ENCODE measurements around the gene CCDC142.
A peak's percentile ranks its signal among the peaks of the same experiment; 100 is the strongest.

CCDC142 gene

DNA sequence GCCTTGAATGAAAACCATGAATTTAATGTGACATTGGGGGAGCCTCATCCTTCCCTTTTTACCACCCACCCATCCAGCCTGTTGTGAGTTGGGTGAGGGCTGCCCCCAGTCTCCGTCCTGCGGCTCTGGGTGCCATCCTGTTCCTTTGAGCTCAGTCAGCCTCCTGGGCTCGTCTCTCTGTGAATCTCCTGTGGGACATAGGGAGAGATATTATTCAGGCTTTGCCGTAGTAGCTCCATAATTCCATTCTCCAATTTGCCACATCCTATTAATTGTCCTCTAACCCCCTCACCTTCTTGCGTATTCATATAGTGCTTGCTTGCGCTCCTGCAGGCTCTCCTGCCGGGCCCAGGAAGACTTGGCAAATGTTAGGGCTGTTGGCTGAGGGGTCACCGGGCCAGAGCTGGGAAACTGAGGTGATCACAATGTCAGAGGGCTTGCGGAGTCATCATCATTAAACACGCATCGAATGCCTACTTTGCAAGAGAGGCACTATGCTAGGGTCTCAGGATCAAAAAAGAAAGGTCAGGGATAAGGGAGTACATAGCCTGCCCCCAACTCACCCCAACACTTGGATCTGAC lies 43.9 kb upstream of the CCDC142 start:
- Histone ChIP-seq H3K4me3 (ENCODE audit: insufficient read depth, low read depth, low read length) (no peak overlapping the region), H3K9me3 (ENCODE audit: control insufficient read depth, low read length) (no peaks in the 10 kb centered on the region), H3K27ac (ENCODE audit: insufficient read depth, low read depth, low read length, poor library complexity, severe bottlenecking) (no peak overlapping the region), H3K4me1 (ENCODE audit: control insufficient read depth, insufficient read depth, low read length) (peaks cover 8% of the 10 kb centered on the region), H3K36me3 (ENCODE audit: control insufficient read depth, insufficient read depth, low read length) (peaks cover 18% of the 10 kb centered on the region), H3K27me3 (ENCODE audit: control insufficient read depth, insufficient read depth, low read length, poor library complexity, severe bottlenecking) (peaks cover 4% of the 10 kb centered on the region)
- 97% methylated on average over 11 of the region's 11 CpGs for WGBS, 2 experiments

DNA sequence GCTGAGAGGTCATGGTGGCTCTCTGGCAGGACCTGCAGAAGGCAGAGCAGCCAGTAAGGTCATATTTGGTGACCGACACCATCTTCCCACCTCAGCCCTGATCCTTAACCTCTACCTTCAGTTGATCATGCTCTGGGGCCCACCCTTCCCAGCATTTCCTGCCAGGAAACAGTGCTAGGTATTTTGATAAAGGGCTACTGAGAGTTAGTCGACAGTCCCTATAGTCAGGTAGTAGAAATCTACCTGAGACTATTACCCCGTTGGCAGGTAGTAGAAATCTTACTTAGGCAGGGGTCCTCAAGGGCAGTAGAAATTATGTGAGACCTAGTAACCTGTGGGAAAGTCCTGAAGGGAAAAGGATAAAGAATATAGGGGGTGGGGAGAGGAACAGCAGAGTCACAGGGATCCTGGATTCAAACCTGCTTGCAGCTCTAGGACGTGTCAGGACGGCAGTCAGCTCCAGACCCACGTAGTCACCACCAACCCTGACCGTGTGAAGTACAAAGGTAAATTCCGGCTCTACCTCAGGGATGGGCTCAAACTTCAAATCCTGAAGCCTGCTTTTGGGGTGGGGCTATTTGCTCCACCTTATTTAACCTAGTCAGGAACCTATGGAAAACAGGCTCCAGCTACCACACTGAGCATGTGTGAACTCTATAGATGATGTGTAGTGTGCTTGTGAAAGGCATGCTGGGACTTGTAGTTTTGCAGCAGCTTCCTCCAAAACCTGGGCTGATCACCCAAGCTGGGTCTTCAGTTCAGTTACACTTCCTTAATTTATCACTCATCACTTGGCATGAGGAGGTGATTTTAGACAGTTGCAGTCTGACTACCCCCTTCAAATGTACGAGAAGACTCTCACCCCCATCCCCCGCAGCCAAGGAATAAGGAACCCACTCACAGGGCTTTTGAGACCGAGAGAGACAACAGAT lies 43.2 kb upstream of the CCDC142 start, which contains the start of gene DQX1:
Gene DQX1, minus strand, starts transcription at position 515 of the 932 bp plus-strand sequence. Its CDS starts 502 bp downstream, at position 13.
- Histone ChIP-seq H3K27me3 (ENCODE audit: control insufficient read depth, insufficient read depth, low read length, poor library complexity, severe bottlenecking) (peaks cover 11% of the 10 kb centered on the region), H3K4me3 (ENCODE audit: insufficient read depth, low read depth, low read length) (no peak within 1 kb of the TSS), H3K9me3 (ENCODE audit: control insufficient read depth, low read length) (no peaks in the 10 kb centered on the region), H3K27ac (ENCODE audit: insufficient read depth, low read depth, low read length, poor library complexity, severe bottlenecking) (no peak within 1 kb of the TSS), H3K36me3 (ENCODE audit: control insufficient read depth, insufficient read depth, low read length) (peaks cover 18% of the 10 kb centered on the region), H3K4me1 (ENCODE audit: control insufficient read depth, insufficient read depth, low read length) (peaks cover 8% of the 10 kb centered on the region)
- WGBS, 2 experiments: 93 to 94% methylated on average over 10 to 11 of the region's 11 CpGs

DNA sequence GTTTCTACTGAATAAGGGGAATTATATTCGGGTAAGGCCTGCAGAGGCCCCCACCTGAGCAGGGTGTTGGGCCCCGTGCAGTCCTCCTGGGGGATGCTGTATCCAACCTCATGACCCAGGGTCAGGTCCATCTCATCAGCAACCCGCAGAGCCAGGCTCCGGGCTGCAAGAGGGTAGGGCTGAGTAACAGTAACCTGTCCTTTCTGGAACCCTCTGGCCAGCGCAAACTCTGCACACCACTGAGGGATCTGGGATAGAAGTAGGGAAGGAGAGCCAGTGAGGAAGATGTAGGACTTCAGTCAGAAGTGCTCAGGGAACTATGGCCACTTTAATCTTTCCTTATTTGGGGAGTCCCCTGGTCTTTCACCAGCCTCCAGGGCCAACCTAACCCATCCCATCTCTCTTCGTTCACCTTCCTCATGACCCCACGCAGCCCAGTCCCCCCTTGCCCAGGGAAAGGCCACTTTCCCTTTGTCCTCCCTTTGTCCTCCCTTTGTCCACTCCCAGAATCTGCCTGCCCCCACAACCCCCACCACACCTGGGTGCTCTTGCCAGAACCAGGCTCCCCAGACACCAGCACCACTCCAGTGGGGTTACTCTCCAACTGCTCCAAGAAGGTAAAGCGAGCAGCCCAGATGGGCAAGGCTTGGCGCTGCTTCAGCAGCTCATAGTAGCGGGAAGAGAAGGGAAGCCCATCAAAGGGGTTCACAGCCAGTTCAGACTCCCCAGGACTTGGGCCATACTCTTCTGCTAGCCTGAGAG lies 42.3 kb upstream of the CCDC142 start:
- Histone ChIP-seq H3K36me3 (ENCODE audit: control insufficient read depth, insufficient read depth, low read length) (peaks cover 18% of the 10 kb centered on the region), H3K27me3 (ENCODE audit: control insufficient read depth, insufficient read depth, low read length, poor library complexity, severe bottlenecking) (peaks cover 18% of the 10 kb centered on the region), H3K27ac (ENCODE audit: insufficient read depth, low read depth, low read length, poor library complexity, severe bottlenecking) (no peak overlapping the region), H3K4me3 (ENCODE audit: insufficient read depth, low read depth, low read length) (no peak overlapping the region), H3K9me3 (ENCODE audit: control insufficient read depth, low read length) (no peaks in the 10 kb centered on the region), H3K4me1 (ENCODE audit: control insufficient read depth, insufficient read depth, low read length) (peaks cover 8% of the 10 kb centered on the region)
- 91 to 95% methylated on average over 10 of the region's 10 CpGs for WGBS, 2 experiments

DNA sequence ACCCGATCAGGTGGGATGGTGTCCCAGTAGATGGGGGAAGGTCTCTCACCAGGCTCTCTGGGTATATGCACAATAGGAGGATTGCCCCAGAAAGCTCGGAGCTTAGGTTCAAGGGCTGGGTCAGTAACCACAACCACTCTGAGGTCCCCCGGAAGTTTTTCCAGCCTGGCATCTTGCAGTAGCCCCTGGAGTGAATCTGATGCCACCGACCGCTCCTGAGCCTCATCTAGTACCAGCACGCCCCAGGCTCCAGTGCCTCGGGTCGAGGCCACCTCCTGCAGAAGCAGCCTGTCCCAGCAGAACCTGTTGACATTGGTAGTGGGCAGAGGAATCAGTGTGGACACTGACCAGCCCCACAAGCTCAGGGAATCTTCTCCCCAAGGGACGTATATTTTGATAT lies 41.2 kb upstream of the CCDC142 start:
- H3K9me3 ChIP-seq (ENCODE audit: control insufficient read depth, low read length): no peaks in the 10 kb centered on the region
- WGBS, 2 experiments: 92 to 93% methylated on average over 9 of the region's 9 CpGs
- H3K27me3 ChIP-seq (ENCODE audit: control insufficient read depth, insufficient read depth, low read length, poor library complexity, severe bottlenecking): peaks cover 30% of the 10 kb centered on the region
- H3K36me3 ChIP-seq (ENCODE audit: control insufficient read depth, insufficient read depth, low read length): peaks cover 18% of the 10 kb centered on the region
- H3K27ac ChIP-seq (ENCODE audit: insufficient read depth, low read depth, low read length, poor library complexity, severe bottlenecking): no peak overlapping the region
- H3K4me1 ChIP-seq (ENCODE audit: control insufficient read depth, insufficient read depth, low read length): peaks cover 8% of the 10 kb centered on the region
- H3K4me3 ChIP-seq (ENCODE audit: insufficient read depth, low read depth, low read length): no peak overlapping the region

DNA sequence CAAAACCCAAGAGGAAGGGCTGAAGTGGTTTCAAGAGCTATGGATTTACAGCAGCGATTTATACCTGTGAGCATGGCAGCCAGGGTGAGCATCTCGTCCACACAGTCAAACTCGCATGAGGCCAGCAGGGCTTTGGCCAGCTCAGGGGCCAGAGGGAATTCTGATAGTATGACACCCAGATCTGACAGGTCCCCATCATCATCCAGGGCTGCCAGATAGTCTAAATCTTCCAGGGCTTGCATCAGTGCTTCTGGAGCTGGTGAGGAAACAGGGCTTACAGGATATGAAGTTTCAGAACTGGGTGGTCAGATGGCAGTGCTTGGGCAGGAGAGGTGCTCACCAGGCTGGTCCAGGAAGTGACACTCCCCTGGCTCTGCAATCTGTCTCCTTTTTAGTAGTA lies 39.7 kb upstream of the CCDC142 start:
- Histone ChIP-seq H3K36me3 (ENCODE audit: control insufficient read depth, insufficient read depth, low read length) (peaks cover 11% of the 10 kb centered on the region), H3K27me3 (ENCODE audit: control insufficient read depth, insufficient read depth, low read length, poor library complexity, severe bottlenecking) (peaks cover 45% of the 10 kb centered on the region), H3K9me3 (ENCODE audit: control insufficient read depth, low read length) (no peaks in the 10 kb centered on the region), H3K4me1 (ENCODE audit: control insufficient read depth, insufficient read depth, low read length) (no peaks in the 10 kb centered on the region), H3K27ac (ENCODE audit: insufficient read depth, low read depth, low read length, poor library complexity, severe bottlenecking) (no peak overlapping the region), H3K4me3 (ENCODE audit: insufficient read depth, low read depth, low read length) (no peak overlapping the region)
- WGBS, 2 experiments: 81 to 89% methylated on average over 3 of the region's 3 CpGs

DNA sequence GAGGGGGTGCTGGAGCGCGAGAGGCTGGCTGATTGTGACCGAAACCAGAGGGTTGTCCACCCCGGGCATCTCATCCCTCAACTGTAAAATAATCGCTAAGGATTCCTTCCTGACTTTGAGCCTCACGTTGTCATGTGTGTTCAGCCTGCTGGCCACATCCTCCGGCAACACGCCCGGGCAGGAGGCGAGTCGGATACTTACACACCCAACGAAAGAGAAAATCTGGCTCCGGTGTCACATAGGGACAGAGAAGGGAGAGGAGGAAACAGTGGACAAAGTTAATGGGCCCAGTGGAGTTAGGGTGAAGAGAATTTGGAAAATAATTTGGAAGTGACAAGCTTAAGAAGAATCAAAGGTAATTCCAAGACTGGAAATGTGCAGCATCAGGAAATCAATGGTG lies 33.9 kb upstream of the CCDC142 start:
- no peaks in the 10 kb centered on the region for H3K9me3 ChIP-seq (ENCODE audit: control insufficient read depth, low read length)
- 86 to 88% methylated on average over 13 of the region's 13 CpGs for WGBS, 2 experiments
- H3K4me1 ChIP-seq (ENCODE audit: control insufficient read depth, insufficient read depth, low read length): peaks cover 15% of the 10 kb centered on the region
- no peaks in the 10 kb centered on the region for H3K36me3 ChIP-seq (ENCODE audit: control insufficient read depth, insufficient read depth, low read length)
- peaks cover 98% of the 10 kb centered on the region for H3K27me3 ChIP-seq (ENCODE audit: control insufficient read depth, insufficient read depth, low read length, poor library complexity, severe bottlenecking)
- H3K4me3 ChIP-seq (ENCODE audit: insufficient read depth, low read depth, low read length): no peak overlapping the region
- no peak overlapping the region for H3K27ac ChIP-seq (ENCODE audit: insufficient read depth, low read depth, low read length, poor library complexity, severe bottlenecking)

DNA sequence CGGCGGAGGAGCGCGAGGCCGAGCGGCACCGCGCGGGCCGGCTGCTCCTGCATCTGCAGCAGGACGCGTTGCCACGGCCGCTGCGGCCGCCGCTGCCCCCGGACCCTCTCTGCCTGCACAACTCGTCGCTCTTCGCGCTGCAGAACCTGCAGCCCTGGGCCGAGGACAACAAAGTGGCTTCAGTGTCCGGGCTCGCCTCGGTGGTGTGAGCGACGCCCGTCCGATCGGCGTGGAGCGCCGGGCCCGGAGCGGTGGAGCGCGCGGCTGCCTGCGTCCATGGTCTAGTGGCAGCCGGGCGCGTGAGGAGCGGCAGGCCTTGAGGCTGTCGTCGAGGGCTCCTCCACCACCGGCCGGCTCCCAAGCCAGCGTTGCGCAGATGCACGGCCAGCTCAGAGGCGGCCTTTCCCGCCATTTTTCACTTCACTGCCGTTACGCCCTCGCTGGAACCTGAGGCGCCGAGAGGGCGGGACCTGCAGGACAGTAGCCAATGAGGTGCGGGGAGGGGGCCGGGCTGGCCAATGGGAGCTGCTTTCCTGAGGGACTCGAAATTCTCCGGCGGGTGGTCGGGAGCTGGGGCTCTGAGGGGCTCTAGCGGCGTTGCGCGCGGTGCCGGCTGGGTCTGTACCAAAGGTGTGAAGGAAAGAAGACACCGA lies 33.3 kb upstream of the CCDC142 start:
- Histone ChIP-seq H3K36me3 (ENCODE audit: control insufficient read depth, insufficient read depth, low read length) (no peaks in the 10 kb centered on the region), H3K27ac (ENCODE audit: insufficient read depth, low read depth, low read length, poor library complexity, severe bottlenecking) (no peak overlapping the region), H3K27me3 (ENCODE audit: control insufficient read depth, insufficient read depth, low read length, poor library complexity, severe bottlenecking) (peaks cover 98% of the 10 kb centered on the region), H3K9me3 (ENCODE audit: control insufficient read depth, low read length) (no peaks in the 10 kb centered on the region), H3K4me3 (ENCODE audit: insufficient read depth, low read depth, low read length) (no peak overlapping the region), H3K4me1 (ENCODE audit: control insufficient read depth, insufficient read depth, low read length) (peaks cover 15% of the 10 kb centered on the region)
- 7 to 8% methylated on average over 72 of the region's 72 CpGs for WGBS, 2 experiments

DNA sequence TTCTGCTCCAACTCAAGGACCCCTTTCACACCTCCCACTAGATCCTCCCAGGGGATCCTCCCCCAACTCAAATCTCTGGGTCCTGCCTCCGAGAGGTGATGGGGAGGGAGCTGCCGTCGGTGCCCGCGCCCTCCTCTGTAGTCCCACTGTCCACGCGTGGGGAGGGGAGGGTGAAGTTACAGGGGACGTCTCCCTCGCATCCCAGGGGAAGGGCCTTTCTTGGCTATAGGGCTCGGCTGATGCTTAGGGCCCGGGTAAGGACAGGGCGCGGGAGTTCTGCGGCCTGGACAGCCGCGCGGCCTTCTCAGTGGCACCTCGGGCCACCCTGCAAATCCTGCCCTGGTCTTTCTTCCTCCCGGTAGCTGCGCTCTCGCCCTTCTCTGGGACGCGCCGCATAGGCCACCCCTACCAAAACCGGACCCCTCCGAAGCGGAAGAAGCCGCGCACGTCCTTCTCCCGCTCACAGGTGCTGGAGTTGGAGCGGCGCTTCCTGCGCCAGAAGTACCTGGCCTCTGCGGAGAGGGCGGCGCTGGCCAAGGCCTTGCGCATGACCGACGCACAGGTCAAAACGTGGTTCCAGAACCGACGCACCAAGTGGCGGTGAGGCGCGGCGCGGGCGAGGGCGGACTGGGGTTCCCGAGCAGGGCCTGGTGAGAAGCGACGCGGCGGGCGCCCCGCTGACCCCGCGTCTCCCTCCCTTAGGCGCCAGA lies 32.6 kb upstream of the CCDC142 start:
- 3% methylated on average over 60 of the region's 60 CpGs for WGBS, 2 experiments
- H3K27ac ChIP-seq (ENCODE audit: insufficient read depth, low read depth, low read length, poor library complexity, severe bottlenecking): no peak overlapping the region
- H3K4me3 ChIP-seq (ENCODE audit: insufficient read depth, low read depth, low read length): no peak overlapping the region
- no peaks in the 10 kb centered on the region for H3K36me3 ChIP-seq (ENCODE audit: control insufficient read depth, insufficient read depth, low read length)
- H3K4me1 ChIP-seq (ENCODE audit: control insufficient read depth, insufficient read depth, low read length): peaks cover 15% of the 10 kb centered on the region
- H3K27me3 ChIP-seq (ENCODE audit: control insufficient read depth, insufficient read depth, low read length, poor library complexity, severe bottlenecking): peaks cover 100% of the 10 kb centered on the region
- H3K9me3 ChIP-seq (ENCODE audit: control insufficient read depth, low read length): no peaks in the 10 kb centered on the region

DNA sequence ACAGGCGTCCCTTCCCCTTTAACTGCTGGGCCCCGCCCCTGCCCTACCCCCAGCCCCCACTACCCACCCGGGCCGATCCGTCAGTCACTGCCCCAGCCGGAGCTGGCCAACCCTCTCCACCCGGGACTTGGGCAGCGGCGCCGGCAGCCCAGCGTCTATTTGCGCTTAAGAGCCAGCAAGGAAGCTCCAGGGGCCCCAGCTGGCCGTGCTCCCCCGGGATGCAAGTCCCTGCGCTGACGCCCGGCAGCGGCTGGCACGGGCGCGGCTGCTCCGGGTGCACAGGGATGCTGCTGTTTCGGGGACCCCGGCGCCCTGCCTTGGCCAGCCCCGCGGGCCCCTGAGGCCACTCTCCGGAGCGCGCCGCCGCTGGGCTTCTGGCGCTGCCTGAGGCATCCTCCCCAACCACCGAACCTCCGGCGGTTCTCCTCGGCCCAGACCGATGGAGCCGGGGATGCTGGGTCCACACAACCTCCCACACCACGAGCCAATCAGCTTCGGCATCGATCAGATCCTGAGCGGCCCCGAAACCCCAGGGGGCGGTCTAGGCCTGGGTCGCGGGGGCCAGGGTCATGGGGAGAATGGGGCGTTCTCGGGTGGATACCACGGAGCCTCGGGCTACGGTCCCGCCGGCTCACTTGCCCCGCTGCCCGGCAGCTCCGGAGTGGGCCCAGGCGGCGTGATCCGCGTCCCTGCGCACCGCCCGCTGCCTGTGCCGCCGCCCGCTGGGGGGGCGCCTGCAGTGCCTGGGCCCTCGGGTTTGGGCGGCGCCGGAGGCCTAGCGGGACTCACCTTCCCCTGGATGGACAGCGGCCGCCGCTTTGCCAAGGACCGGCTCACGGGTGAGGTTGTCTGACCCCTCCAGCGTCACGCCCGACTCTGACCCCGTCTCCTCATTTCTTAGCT lies 31.8 kb upstream of the CCDC142 start, which contains the start of gene TLX2:
Gene TLX2, plus strand, starts transcription at position 83 of the 903 bp plus-strand sequence. Its CDS starts 357 bp downstream, at position 440.
- H3K4me3 ChIP-seq (ENCODE audit: insufficient read depth, low read depth, low read length): peak within 1 kb of the TSS; percentile 16
- no peaks in the 10 kb centered on the region for H3K9me3 ChIP-seq (ENCODE audit: control insufficient read depth, low read length)
- peaks cover 100% of the 10 kb centered on the region for H3K27me3 ChIP-seq (ENCODE audit: control insufficient read depth, insufficient read depth, low read length, poor library complexity, severe bottlenecking)
- peaks cover 15% of the 10 kb centered on the region for H3K4me1 ChIP-seq (ENCODE audit: control insufficient read depth, insufficient read depth, low read length)
- no peak within 1 kb of the TSS for H3K27ac ChIP-seq (ENCODE audit: insufficient read depth, low read depth, low read length, poor library complexity, severe bottlenecking)
- no peaks in the 10 kb centered on the region for H3K36me3 ChIP-seq (ENCODE audit: control insufficient read depth, insufficient read depth, low read length)
- 2 to 3% methylated on average over 82 of the region's 82 CpGs for WGBS, 2 experiments

All from ectodermal cell (in vitro differentiated cells).